ENCODE measurements around the gene PCCA.
A peak's percentile ranks its signal among the peaks of the same experiment; 100 is the strongest.
"Not testable (repeated sequence)": the region's sequence is repeated elsewhere in the genome, so short reads cannot be mapped to it uniquely, and the experiment has no call there.

The PCCA gene

GRCh38 chr13:100247937-100248336, 159.0 kb downstream of the PCCA start:
- DNase-seq: no peak

DNA sequence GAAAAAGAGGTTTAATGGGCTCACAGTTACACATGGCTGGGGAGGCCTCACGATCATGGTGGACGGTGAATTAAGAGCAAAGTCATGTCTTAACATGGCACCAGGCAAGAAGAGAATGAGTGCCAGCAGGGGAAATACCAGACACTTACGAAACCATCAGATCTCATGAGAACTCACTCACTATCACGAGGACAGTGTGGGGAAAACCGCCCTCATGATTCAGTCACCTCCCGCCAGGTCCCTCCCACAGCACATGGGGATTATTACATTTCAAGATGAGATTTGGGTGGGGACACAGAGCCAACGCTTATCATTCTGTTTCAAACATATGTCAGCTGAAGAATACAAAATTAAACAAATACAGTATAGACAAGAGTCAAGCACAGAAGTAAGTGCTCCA, 165.1 kb downstream of the PCCA start:
- no peak for DNase-seq

GRCh38 chr13:100262404-100262803, 173.5 kb downstream of the PCCA start:
- DNase-seq: no peak

DNA sequence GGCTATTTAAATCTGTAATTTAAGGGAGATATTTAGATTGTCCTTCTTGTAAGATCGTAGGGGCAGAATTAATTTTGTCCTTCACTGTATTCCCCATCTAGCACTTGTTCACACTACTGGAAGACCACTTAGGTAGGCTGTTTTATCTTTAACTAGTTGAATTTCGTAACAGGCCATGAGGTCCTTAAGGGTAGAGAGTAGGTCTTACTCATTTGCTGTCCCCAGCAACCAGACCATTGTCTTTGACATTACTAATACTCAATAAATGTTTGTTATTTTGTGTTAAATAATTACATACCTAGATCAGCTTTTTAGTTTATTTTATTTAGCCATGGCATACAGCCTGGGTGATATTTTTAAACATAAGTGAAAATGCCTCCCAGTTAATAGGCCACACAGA, 177.1 kb downstream of the PCCA start:
- no peak for DNase-seq

GRCh38 chr13:100269837-100270236, 180.9 kb downstream of the PCCA start:
- DNase-seq: no peak

GRCh38 chr13:100273138-100273537, 184.2 kb downstream of the PCCA start:
- DNase-seq: no peak

DNA sequence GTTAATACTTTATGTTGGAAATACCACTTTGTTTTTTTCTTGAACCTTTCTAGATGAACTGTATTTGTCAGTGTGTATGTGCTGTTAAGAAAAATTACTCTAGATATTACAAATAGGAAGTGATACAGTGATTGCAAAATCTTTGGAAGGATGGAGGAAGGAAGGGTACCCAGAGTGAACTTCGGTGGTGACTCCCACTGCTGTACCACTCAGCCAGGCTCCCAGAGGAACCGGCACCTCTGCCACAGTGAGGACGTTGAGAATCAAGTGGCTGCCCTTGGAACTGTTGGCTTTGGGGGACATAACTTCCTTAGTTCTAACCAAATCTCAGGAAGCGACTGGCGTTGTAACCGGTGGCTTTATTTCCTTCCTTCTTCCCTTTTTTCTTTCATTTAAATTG, 184.7 kb downstream of the PCCA start:
- no peak for DNase-seq

- no peak for DNase-seq
Observed at GRCh38 chr13:100274942-100275506, 186.1 kb downstream of the PCCA start.

DNA sequence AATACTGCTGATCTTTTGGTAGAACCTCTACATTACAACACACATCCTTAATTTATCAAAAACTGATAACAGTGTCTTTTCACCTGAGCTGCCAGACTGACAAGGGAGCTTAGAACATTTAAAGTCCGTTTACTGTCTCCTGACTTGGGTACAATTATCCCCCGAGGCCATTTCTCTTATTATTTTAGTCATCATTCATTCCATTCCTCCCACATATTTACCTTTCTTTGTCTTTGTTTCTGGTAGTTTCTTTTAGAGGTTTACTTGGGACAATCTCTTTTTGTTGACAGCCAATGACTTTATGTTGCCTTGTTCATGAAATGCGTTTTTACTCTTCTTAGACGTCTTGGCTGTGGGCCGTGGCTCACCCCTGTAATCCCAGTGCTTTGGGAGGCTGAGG, 186.9 kb downstream of the PCCA start:
- DNase-seq: no peak

DNA sequence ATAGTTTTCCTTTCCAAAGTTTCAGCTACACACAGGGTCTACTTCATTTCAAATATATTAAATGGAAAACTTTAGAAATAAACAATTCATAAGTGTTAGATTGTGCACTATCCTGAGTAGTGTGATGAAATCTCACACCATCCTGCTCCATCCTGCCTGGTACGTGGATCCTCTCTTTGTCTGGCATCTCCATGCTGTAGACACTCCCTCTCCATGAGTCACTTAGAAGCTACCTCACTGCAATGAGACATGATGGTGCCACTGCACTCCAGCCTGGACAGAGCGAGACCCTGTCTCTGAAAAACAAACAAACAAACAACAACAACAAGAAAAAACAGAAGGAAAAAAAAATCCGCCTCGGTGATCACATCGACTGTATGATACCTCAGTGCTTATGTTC, 191.8 kb downstream of the PCCA start:
- no peak for DNase-seq

DNA sequence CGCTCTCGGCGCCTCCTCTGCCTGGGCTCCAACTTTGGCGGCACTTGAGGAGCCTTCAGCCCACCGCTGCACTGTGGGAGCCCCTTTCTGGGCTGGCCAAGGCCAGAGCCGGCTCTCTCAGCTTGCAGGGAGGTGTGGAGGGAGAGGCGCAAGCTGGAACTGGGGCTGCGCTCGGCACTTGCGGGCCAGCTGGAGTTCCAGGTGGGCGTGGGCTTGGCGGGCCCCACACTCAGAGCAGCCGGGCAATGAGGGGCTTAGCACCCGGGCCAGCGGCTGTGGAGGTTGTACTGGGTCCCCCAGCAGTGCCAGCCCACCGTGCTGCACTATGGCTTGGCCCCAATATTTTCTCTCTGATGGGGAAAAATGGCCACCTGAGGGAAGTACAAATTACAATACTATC, 193.4 kb downstream of the PCCA start:
- DNase-seq: not testable (repeated sequence)

DNA sequence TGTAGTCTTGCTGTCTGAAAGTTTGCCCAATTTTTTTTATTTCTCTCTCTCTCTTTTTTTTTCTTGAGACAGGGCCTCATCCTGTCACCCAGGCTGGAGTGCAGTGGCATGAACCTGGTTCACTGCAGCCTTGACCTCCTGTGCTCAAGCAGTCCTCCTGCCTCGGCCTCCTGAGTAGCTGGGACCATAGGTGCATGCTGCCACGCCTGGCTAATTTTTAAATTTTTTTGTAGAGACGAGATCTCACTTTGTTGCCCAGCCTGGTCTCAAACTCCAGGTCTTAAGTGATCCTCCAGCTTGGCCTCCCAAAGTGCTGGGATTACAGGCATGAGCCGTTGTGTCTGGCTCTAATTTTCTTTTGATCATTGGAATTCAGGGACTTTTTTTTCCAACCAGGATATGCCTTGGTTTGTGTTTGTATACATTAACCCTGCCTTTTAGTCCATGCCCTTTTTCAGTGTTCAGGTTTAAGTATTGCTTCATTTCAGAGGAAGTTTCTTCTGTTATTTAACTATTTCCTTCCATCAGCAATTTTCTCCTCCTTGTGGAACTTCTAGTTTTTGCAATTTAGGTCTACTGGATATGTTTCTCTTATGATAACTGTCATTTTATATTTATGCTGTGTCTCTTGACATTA, 201.4 kb downstream of the PCCA start:
- DNase-seq: no peak

- no peak for DNase-seq
Observed at GRCh38 chr13:100291624-100292023, 202.7 kb downstream of the PCCA start.

DNA sequence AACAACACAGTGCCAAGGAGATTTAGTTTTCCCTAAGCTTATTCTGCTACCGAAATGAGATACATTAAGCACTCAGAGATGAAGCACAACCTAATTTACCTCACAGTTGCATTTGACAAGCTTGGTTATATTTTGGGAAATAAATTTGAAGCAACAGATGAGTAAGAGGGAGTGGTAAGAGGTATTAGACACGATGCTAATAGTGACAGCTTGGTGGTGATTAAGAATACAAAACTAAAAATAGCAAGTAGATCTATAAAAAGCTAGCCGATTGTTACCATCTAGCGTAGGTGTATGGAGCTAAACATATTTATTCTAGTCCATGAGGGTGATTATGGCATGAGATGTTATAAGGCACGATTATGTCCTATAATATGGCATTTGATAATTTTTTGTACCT, 208.5 kb downstream of the PCCA start:
- DNase-seq: no peak

DNA sequence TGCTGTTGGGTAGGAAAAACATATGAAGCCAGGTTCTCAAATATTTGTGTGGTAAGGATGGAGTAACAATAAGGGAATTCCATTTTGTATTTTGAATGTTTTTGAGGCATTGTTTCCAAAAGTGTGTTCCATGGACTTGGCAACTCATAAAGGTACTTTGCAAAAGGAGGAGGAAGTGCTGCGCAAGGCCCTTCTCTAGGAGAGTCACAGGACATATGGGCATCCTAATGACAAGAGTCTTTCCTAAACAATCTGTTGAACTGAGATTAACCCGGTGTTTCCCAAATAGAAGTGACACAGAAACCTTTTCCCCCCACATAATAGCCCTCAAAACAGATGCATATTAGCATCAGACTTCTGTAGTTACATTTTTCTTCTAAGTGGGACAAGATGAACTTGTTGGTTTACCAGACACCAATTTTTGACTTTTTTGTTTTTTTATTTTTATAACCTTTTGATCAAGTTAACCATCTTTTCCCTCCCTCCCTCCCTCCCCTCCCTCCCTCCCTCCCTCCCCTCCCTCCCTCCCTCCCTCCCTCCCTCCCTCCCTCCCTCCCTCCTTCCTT, 209.3 kb downstream of the PCCA start:
- no peak for DNase-seq

GRCh38 chr13:100298691-100299090, 209.8 kb downstream of the PCCA start:
- no peak for DNase-seq

- DNase-seq: no peak
Observed at GRCh38 chr13:100300243-100300642, 211.3 kb downstream of the PCCA start.

- peak in 1 of 3 experiments; percentile 17 for DNase-seq
Observed at GRCh38 chr13:100300708-100301107, 211.8 kb downstream of the PCCA start.

GRCh38 chr13:100301418-100301817, 212.5 kb downstream of the PCCA start:
- peak in 2 of 3 experiments; percentile 54 to 82 for DNase-seq

DNA sequence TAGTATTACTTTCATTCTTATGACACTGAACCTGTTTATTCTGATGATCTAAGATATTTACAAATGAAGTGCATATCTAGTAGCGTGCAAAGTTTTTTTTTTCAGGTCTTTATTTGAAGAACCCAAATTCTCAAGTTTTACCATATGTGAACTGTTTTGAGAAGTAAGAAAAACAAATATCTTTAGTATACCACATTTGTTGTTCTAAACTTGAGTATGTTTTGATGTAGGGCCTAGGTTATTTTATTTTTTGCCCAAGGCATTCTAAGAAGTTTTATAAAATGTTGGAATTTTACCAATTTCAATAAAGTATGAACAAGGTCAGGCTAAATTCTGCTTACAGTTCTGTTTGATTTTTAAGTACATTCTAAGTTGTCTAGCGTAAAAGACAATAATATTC, 213.5 kb downstream of the PCCA start:
- DNase-seq: no peak

GRCh38 chr13:100304229-100304628, 215.3 kb downstream of the PCCA start:
- peak in 2 of 3 experiments; percentile 37 to 75 for DNase-seq

DNA sequence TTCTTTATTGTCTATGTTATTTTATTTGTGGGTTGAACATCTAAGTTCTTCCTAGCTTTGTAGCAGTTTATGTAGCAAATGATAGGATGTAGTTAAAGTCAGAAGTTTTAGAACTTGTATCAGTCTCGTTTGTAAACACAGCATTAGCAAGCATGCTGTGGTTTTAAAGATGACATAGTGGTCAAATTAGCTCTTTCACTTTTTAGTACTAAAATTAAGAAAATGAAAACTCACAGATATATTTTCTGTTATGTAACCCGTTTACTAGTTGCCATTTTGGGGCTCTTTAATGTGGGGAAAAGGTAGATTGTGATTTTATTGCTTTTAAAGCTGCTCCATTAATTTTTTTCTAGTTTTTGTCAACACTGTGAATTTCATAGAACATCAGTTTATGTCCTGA, 216.5 kb downstream of the PCCA start:
- DNase-seq: no peak

DNA sequence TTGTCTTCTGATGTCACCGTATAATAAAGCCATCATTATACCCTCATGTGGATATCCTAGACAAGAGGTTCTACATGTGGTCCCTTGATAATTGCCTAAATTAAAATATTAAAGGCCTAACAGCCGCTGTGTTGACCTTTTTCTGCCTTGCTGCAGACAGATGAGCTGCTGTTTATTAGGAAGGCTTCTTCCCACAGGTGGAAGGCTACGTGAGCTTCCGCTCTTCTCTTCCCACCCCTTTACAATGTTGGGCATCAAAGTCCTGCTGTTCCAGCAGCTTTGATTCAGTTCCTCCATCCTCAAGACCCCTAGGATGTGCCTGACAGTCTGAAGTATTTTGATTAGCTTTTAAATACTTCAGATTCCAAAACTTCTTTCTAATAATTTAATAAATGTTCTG, 217.1 kb downstream of the PCCA start:
- DNase-seq: peak in 2 of 3 experiments; percentile 64 to 87

DNA sequence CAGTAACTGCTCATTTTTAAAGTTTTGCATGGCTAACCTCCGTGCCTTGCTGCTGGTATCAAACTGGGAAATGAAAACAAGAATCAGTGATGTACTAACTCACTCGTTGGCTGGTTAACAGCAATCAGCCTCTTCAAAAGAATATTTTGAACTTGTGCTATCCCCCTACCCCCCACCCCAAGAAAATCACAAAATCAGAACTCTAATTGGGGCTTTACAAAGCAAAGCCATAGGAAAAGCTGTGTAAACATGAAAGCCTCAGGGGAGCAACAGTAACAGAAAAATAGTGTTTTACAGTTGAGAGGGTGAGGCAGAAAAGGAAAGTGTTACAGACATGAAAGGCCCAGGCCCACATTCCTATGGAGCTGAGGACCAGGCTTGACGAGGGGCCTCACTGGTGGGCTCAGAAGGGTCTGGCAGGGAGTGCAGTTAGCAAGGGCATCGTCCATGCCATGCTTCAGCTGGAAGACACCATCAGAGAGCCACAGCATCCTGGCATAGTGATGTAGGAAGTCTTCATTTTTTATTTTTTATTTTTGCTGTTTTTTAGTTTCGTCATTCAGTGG, 217.6 kb downstream of the PCCA start:
- DNase-seq: peak in 2 of 3 experiments; percentile 64 to 77
